ENCODE data around the gene FRY. TPM values are rescaled to one million over a fixed set of nuclear protein-coding genes. Genes with fewer than 3 reads are reported as not detected.

The FRY gene
- total RNA-seq, 4 donors from 2014 or later, result 21.1 to 89.7 (median 34.4) TPM

DNA sequence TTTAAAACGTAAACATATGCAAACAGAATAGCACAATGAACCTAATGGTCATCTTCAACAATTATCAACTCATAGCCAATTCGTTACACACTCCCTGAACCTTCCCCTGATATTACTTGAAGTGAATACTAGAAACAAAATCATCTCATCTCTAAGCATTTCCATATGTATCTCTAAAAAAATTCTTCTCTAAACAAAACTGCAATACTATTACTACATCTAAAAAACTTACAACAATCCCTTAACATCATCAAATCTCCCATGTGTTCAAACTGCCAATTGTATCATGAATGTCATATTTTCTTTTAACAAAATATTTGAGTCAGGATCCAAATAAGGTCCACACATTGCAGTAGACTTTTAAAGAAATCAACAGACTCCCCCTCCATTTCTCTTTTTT lies 61.4 kb downstream of the FRY start:
- no peak for ATAC-seq (ENCODE audit: low FRiP score)
- TF ChIP-seq, protein P1, sequence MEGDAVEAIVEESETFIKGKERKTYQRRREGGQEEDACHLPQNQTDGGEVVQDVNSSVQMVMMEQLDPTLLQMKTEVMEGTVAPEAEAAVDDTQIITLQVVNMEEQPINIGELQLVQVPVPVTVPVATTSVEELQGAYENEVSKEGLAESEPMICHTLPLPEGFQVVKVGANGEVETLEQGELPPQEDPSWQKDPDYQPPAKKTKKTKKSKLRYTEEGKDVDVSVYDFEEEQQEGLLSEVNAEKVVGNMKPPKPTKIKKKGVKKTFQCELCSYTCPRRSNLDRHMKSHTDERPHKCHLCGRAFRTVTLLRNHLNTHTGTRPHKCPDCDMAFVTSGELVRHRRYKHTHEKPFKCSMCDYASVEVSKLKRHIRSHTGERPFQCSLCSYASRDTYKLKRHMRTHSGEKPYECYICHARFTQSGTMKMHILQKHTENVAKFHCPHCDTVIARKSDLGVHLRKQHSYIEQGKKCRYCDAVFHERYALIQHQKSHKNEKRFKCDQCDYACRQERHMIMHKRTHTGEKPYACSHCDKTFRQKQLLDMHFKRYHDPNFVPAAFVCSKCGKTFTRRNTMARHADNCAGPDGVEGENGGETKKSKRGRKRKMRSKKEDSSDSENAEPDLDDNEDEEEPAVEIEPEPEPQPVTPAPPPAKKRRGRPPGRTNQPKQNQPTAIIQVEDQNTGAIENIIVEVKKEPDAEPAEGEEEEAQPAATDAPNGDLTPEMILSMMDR (IDR thresholded peaks at IDR 0.05), result no peak
- no peak for DNase-seq (ENCODE audit: low spot score)

DNA sequence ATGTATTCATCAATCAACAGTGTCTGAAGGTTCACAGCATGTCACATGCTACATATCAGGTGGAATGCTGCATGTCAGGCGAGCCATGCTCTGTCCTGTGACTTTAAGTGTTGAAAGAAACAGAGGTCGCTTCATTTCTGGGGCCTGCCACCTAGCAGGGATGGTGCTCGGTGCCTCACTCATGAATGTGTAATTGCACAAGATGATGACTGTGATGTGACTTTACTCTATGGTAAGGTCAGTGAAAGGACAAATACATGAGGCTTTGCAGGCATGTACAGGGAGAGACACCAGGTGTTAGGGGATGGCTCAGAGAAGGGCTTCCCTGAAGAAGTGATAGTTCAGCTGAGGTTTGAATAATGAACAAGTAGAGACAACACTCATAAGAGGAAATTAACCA lies 66.7 kb downstream of the FRY start:
- TF ChIP-seq, protein P1 (IDR thresholded peaks at IDR 0.05), result no peak
- ATAC-seq (ENCODE audit: low FRiP score) (no peak), DNase-seq (ENCODE audit: low spot score) (no peak)

DNA sequence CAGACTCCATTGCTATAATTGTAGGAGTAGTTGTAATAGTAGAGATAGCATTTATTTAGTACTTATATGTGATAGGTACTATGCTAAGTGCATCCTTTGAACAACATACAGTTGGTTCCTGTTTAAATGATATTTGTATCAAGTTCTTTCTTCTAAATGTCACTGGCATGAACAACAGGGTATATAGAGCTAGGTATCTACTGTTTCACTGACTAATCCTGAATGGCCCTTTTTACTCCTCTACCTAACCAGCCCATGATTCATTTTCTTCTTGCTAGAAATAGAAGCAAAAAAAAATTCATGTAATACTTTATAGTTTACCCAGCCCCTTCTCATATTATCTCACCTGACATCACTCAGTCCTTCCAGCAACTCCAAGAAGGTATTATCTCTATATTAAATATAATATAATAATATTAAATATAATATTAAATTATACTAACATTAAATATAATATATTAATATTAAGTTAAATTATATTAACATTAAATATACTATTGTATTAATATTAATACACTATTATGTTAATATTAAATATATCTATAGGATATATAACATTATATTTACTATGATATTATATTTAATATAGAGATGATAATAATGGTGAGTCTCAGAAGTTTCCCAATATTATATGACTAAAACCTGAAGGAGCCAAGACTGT lies 74.2 kb downstream of the FRY start:
- ATAC-seq (ENCODE audit: low FRiP score), result no peak

DNA sequence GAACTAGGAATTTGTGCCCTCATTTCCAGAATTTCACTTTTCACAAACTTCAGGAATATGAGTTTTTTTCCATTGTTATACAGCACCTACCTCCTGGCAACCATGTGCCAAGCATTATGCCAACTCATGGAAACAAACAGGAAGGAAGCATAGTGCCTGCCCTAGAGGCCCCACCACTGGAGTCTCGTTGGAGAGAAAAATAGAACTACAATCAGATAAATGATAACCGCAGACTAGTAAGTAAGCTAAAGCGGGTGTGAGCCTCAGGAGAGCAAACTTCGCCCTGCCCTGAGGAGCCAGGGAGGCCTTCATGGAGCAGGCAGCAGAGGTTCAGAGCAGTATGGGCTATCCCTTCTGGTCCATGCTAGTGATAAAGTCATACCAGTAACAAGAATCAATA lies 75.9 kb downstream of the FRY start:
- TF ChIP-seq, protein P1 (IDR thresholded peaks at IDR 0.05), result no peak
- no peak for ATAC-seq (ENCODE audit: low FRiP score)
- DNase-seq (ENCODE audit: low spot score), result no peak

More for the DNA sequence above, 74.2 kb downstream of the FRY start:
- TF ChIP-seq, protein P1 (IDR thresholded peaks at IDR 0.05), result no peak
- no peak for DNase-seq (ENCODE audit: low spot score)

DNA sequence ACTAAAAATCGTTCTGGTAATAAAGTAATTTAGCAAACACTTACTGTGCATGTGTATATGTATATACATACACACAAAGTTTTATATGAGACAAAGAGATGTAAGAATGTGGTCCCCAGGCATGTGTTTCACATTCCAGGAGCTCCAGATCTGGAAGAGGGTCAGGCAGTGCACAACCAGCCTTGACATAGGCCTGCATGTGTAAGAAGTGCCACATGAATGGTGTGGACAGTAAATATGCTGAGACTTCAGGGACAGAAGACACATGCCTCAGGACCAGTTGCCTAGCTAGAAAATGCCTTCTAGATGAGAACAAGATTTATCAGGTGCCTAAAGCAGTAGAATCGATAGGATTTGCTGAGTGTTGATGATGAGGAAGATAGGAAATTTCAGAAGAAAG lies 76.4 kb downstream of the FRY start:
- TF ChIP-seq, protein P1 (IDR thresholded peaks at IDR 0.05), result no peak
- no peak for ATAC-seq (ENCODE audit: low FRiP score)

DNA sequence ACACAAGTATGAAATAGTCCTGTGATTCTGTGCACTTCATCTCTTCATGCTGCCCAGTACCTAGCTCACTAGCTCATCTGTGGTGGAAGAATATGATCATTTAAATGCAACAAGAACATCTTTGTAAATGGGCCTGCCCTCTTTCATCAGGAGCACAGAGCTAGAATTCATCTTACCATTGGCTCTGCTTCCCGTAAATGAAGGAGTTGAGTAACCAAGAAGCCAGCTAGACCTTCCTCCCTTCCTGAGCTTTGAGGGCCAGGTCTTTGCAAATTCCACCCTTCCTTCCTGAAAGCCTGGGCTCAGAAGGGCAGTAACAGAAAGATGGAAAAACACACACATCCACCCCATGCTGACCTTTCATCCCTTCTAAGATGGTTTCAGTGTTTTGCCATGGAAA lies 82.0 kb downstream of the FRY start:
- DNase-seq (ENCODE audit: low spot score) (no peak), ATAC-seq (ENCODE audit: low FRiP score) (no peak)
- TF ChIP-seq, protein P1 (IDR thresholded peaks at IDR 0.05), result no peak

More for the DNA sequence above, 76.4 kb downstream of the FRY start:
- DNase-seq (ENCODE audit: low spot score), result no peak

DNA sequence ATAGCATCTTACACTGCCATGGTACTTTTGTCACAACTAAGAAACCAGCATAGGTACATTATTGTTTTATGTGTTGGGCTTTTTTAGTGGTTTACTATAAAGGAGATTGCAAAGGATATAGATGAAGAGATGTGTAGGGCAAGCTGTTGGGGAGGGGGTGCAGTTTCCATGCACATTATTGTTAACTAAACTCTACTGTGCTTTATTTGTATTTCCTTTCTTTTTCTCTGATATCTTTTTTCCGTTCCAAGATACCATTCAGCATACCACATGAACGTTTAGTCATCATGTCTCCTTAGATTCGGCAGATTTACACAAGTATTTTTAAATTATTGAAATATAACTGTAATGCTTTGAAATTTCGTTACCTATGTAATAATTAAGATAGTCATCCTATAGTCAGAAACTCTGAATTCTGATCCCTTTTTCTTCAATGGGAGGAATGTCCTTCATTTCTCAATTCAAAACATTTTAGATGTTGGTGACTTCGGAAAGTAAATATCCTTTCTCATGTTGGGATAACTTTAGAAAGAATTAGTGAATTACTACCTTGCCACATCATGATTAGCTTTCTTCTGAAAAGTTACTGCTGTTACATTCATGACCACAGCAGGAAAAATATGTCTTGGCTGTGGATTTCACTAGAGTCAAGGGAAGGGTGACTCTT lies 82.8 kb downstream of the FRY start:
- no peak for ATAC-seq (ENCODE audit: low FRiP score)
- no peak for DNase-seq (ENCODE audit: low spot score)
- TF ChIP-seq, protein P1 (IDR thresholded peaks at IDR 0.05), result no peak

Data from omental fat pad (tissue), 4 donors.